ENCODE measurements around the gene GTF2H1.
"Not testable (repeated sequence)": the region's sequence is repeated elsewhere in the genome, so short reads cannot be mapped to it uniquely, and the experiment has no call there.

Gene GTF2H1

DNA sequence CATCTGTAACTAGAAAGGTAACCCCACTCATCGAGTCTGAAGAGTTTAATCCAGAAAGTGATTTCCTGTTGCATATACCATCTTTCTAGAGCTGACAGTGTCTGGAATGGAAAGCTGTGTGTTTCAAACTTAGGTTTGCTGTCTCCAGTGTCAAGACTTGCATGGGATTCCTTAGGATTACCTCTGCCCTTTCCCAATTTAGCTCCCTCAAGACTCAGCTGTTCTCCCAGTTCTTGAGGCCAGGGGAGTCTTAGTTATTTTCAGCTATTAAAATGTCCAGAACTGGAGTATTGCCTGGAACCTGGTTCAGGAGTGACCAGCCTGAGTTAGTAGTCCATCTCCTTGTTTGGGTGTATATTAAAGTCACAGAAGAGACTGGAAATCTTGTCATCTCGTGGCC is 47.0 kb downstream of the GTF2H1 start:
- no peak overlapping the region for H3K27ac ChIP-seq
- DNase-seq (ENCODE audit: low read depth, low spot score) = no peak

DNA sequence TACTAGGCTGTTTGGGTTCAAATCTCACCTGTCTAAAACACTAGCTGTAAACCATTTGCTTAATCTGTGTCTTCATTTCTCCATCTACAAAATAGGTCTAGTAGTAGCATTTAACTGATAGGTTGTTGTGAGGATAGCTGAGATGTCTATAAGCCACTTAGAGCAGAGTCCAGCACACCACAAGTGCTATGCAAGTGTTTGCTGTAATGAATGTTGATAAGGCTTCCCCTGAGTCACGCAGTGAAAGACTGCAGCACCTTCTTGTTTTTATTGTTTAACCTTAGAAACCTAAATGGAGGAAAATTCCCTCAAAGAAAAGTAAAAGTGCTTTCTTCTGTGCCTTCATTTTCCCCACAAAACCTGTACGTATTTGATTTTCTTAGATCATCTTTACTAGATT is 48.9 kb downstream of the GTF2H1 start:
- DNase-seq (ENCODE audit: low read depth, low spot score) = no peak
- H3K27ac ChIP-seq = no peak overlapping the region

DNA sequence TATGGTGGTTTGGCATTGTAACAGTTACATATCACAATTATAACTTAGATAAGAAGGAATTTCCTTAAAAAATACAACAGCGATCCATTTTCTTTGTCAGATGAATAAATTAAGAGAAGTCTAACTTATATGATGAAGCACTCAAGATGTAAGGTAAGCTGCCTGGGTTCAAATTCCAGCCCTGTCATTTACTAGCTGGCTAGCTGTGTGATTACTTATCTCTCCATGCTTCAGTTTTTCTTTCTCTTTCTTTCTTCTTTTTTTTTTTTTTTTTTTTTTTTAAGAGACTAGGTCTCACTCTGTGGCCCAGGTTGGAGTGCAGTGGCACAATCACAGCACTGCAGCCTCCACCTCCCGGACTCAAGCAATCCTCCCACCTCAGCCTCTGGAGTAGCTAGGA is 49.8 kb downstream of the GTF2H1 start:
- no peak overlapping the region for H3K27ac ChIP-seq
- DNase-seq (ENCODE audit: low read depth, low spot score) = no peak

DNA sequence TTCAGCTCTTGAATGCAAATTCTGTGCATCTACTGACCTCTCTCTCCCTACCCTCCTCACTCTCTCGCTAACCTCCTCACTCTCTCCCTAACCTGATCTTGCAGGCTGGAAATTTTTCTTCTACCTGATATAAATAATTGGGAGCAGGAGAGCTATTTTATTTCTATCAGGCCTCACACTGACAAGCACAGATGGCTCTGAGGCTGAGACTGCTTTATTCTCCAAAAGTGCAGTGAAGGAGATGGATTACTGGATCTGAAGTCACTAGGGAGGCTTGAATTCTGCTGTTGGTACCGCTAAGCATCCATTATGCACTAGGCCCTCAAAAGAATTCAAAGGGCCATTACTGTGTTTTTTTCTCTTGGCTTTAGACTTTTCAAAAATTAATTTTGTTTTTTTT is 52.6 kb downstream of the GTF2H1 start:
- H3K27ac ChIP-seq = no peak overlapping the region
- no peak for DNase-seq (ENCODE audit: low read depth, low spot score)

DNA sequence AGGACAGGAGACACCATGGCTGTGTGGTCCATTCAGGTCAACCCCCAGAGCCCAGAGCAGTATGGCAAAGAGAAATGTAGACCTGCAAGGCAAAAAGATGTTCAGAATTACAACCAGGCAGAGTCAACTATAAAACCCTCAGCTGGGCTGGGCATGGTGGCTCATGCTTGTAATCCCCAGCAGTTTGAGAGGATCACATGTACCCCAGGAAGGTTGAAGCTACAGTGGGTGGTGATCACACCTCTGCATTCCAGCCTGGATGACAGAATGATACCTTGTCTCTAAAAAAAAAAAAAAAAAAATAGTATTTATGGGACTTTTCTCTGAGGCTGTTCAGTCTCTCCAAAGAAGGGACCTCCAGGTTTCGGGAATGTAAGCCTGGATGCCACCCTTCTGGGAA is 53.6 kb downstream of the GTF2H1 start:
- no peak for DNase-seq (ENCODE audit: low read depth, low spot score)
- H3K27ac ChIP-seq = no peak overlapping the region

DNA sequence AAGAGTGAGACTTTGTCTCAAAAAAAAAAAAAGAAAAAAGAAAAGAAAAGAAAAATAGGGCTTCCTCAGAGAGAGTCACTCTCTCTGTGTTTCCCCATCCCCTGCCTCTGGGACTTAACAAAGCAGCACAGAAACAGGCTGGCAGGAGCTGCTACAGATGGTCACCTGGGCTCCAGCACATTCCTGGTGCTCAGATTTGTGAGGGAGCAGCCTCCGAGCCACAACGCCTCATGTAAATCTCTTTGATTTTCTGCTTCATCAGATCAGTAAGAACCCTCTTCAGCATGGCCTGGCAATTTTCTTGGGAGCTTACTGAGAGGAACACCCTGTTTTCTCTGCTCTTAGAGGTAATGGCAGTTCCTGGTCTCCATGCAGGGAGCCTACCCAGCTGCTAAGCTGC is 56.8 kb downstream of the GTF2H1 start:
- H3K27ac ChIP-seq = no peak overlapping the region
- DNase-seq (ENCODE audit: low read depth, low spot score) = no peak

DNA sequence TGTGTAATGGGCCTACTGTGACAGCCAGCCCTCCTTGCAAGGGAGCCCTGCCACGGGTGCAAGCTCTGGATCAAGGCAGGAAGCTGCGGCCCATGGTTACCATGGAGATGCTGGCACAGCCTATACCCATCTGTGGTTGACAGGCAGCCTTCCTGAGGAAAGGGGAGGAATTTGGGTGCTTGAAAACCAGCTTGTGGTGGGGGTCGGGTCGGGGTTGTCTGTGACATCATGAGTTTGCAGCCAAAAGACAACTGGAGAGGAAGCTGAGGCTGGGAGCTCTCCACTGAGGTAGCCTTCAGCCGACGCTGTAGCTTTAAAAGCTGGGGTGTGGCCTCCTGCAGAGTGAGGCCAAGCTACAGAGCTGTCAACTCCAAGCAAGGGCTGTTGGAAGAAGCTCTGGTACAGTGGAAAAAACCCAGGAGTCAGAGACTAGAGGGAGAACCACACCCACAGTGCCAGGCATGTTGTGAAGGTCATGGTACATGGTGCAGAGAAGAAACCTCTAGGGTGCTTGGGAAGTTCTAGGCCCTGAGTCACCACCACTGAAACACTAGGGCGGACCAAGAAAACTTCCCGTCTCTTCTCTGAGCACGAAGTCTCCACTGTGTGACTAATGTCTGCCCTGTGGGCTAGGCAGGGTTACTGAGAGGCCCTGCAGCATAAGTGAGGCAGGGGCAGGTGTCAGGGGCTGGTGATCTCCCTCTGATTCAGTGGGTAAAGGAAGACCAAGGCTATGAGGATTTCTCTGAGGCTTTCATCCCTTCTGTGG is 61.2 kb downstream of the GTF2H1 start:
- peak; percentile 98 for DNase-seq (ENCODE audit: low read depth, low spot score)

DNA sequence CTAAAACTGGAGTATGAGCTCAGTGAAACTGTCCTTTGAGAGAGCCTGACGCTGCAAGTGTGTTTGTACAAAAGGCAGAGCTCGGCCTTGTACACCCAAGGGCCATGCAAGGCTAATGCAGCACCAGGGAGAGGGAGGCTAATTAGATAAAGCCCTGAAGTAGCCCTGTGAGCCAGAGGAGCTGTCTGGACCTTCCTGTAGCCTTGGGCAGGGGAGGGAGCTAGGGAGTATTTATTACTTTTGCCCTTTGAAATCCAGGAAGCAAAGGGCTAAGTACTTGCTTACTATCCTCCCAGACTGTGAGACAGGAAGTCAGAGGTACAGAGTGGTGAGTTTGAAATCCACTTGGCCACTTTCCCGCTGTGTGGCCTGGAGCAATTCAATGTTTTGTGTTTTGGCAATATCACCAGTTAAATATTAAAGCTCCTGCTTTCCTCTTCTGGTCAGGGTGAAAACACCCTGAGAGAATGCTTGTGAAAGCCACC is 61.8 kb downstream of the GTF2H1 start:
- peak overlapping the region; percentile 98 for H3K27ac ChIP-seq
- no peak for DNase-seq (ENCODE audit: low read depth, low spot score)

More for the DNA sequence above, 61.2 kb downstream of the GTF2H1 start:
- peak overlapping the region; percentile 98 for H3K27ac ChIP-seq

DNA sequence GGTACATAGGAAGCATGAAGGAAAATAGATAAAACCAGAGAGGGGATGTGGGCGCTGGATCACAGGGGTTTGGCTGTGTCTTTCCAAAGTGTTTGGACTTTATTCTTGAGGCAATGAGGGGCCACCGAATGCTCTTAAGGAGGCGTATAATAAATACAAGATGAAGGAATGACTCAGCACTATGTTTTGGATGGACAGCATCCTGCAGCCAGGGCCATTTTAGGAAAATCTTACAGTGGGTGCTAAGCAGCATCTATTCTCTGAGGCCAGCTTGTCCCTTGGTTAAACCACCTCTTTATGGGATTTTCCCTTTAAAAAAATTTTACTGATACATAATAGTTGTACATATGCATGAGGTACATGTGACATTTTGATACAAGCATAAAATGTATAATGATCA is 67.7 kb downstream of the GTF2H1 start:
- H3K27ac ChIP-seq = no peak overlapping the region
- DNase-seq (ENCODE audit: low read depth, low spot score) = no peak

DNA sequence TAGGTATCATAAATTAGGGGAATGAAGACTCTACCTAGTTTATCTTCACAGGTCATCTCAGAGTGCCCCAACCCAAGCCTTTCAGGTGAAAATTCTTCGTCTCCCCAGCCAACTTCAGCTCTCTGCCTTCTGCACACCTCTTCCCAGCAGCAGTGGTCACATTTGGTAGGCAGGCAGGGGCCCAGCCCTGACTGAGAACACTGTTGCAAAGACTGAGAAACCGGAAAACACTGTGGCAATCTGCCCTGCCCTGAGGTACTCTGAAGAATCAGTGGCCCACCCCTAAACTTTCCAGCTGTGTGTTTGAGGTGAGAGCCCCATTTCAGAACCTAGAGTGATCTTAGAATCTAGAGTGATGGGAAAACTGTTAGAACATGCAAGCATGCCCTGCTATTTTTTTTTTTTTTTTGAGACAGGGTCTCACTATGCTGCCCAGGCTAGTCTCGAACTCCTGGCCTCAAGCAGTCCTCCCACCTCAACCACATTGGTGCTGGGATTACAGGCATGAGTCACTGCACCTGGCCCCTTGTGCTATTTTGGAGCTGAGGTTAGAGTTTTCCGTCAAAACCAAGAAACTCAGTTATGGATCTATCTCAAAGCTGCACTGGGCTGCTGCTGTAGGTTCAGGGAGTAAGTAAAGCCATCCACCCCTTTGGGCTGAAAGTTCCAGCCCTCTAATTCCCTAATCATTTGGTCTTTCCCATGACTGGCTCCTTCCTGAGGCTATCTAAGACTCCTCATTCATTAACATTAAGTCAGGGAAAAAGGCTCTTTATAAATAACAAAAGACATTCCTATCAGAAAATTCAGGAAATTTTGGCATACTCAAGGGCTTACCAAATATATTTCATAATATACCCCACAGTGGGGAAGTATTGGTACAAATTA is 70.3 kb downstream of the GTF2H1 start:
- peak overlapping the region; percentile 90 for H3K27ac ChIP-seq

DNA sequence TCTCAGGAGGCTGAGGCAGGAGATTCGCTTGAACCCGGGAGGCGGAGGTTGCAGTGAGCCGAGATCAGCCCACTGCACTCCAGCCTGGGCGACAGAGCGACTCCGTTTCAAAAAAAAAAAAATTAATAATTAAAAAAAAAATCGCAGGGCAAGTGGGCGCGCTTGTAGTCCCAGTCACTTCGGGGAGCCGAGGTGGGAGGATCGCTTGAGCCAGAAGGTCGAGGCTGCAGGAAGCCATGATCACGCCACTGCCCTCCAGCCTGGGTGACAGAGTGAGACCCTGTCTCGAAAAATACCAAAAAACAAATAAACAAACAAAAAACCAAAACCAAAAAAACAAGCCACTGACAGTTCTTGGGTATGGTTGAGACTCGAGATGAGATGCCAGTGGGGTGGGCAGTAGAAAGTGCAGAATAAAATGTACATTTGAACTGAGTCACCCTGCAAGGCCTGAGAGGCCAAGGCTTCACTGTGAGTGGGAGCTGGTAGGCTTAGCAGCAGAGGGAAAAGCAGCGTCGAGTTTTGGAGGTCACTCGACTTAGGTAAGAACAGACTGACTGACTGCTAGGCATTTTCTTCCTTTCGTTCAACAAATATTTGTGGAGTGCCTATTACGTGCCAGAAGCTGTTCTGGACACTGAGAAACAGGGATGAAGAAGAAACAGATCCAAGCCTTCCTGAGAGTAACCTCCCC is 71.4 kb downstream of the GTF2H1 start:
- DNase-seq (ENCODE audit: low read depth, low spot score) = no peak

More for the DNA sequence above, 70.3 kb downstream of the GTF2H1 start:
- no peak for DNase-seq (ENCODE audit: low read depth, low spot score)

DNA sequence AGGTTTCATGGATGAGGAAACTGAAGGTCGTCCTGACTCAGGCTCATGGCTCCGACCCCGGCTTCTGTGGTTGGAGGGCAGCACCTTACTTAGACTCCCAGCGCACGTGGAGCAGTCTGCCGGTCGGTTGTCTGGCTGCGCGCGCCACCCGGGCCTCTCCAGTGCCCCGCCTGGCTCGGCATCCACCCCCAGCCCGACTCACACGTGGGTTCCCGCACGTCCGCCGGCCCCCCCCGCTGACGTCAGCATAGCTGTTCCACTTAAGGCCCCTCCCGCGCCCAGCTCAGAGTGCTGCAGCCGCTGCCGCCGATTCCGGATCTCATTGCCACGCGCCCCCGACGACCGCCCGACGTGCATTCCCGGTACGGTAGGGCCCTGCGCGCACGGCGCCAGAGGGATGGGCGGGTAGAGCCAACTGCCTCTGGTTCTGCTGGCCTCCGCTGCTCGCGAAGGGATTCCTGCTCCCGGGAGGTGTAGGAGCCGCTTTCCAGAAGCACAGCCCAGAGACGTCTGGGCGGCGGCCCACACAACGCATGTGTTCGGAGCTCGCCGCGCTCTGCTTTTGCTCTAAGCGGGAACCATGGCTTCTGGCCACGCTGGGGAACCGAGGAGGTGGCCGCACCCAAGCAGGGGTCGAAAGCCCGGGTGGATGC is 72.0 kb downstream of the GTF2H1 start, which contains the start of gene LDHA:
Gene LDHA (plus strand): TSS at position 289 of the 653 bp plus-strand sequence. CDS start 2,280 bp downstream, outside the sequence.
- DNase-seq (ENCODE audit: low read depth, low spot score) = peak; percentile 85
- H3K27ac ChIP-seq = peak within 1 kb of the TSS; percentile 90

More for the DNA sequence above, 71.4 kb downstream of the GTF2H1 start:
- H3K27ac ChIP-seq = peak overlapping the region; percentile 90

DNA sequence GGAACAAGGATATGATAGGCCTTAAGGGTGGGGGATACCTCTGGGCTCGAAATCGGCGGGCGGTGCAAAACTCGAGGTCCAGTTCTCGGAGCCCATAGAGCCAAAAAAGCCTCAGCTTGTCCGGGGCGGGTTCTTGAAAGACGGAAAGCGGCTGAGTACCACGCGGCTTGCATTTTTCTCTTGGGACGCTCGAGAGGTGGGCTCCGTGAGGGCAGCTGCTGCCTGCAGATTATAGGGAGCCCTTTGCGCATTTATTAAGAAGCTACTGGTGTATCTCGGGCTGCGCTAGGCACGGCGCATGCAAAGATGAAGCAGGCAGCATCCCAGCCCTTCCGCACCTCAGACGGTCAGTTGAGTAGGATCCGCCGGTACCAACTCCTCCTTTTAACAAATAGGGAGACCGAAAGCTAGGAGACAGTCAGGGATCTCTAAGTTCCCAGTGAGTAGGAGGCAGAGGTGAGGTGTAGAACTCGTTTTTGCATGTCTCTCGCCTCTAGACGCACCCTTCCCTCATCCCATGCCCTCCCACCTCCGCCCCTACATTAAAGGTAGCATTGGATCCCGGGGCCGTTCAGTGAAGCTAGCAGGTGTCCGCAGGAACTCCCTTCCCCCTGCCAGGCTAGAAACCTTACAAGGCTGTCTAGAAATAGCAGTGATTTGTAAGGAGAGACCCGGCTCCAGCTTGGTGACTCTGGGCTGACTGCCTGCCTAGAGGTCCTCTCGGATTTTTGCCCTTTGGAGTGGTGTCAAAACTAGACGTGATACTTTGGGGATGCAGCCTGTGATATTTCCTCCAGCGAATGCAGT is 72.8 kb downstream of the GTF2H1 start:
- DNase-seq (ENCODE audit: low read depth, low spot score) = no peak

DNA sequence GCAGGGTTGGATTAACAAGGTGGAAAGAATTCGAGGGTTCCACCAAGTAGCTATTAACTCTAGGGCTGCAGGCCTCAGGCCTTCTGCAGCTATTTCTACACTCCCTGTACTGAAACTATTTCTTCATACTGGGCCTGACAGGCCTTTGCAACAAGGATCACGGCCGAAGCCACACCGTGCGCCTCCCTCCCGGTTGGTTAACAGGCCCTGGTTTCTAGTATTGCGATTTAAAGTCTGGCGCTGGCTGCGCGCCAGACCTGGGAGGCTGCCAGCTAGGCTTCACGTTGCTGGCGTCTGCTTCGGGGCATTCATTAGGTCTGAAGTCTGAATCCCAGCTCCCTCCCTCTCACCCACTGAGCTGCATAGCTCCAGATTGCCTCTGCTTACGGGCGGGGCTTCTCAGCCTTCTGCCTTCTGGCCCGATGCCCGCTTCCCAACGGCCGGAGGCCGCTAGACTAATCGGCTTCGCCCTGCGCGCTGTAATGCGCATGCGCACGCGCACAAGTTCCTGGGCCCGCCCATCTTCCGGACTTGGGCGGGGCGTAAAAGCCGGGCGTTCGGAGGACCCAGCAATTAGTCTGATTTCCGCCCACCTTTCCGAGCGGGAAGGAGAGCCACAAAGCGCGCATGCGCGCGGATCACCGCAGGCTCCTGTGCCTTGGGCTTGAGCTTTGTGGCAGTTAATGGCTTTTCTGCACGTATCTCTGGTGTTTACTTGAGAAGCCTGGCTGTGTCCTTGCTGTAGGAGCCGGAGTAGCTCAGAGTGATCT is 73.6 kb downstream of the GTF2H1 start:
- H3K27ac ChIP-seq = peak overlapping the region; percentile 90

More for the DNA sequence above, 72.8 kb downstream of the GTF2H1 start:
- H3K27ac ChIP-seq = peak overlapping the region; percentile 90

DNA sequence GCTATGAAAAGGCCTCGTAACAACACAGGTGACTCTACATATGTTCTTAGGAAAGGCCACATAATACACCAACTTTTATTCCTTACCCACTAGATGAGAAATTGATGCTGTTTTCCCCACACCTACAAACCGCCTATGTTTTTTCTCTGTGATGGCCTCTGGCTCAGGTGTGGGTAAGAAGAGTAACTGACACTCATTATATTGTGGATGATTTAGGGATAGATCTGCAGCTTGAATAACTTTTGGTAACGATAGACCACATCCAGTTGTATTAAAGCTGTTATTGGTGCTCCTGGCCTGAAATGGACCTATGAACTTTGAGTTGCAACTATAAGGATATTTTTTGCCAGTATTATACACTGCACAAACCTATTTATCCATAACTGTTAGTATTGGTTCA is 75.6 kb downstream of the GTF2H1 start:
- no peak for DNase-seq (ENCODE audit: low read depth, low spot score)
- H3K27ac ChIP-seq = no peak overlapping the region

More for the DNA sequence above, 73.6 kb downstream of the GTF2H1 start:
- peak; percentile 88 for DNase-seq (ENCODE audit: low read depth, low spot score)

DNA sequence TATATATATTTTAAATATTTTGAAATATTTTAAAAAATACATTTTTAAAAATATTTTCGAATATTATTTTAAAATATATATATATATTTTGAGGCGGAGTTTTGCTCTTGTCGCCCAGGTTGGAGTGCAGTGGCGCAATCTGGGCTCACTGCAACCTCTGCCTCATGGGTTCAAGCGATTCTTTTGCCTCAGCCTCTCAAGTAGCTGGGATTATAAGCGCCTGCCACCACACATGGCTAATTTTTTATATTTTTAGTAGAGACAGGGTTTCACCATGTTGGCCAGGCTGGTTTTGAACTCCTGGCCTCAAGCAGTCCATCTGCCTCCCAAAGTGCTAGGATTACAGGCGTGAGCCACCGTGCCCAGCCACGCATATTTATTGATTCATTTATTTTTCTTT is 78.7 kb downstream of the GTF2H1 start:
- not testable (repeated sequence) for DNase-seq (ENCODE audit: low read depth, low spot score)
- peak overlapping the region; percentile 14 for H3K27ac ChIP-seq

DNA sequence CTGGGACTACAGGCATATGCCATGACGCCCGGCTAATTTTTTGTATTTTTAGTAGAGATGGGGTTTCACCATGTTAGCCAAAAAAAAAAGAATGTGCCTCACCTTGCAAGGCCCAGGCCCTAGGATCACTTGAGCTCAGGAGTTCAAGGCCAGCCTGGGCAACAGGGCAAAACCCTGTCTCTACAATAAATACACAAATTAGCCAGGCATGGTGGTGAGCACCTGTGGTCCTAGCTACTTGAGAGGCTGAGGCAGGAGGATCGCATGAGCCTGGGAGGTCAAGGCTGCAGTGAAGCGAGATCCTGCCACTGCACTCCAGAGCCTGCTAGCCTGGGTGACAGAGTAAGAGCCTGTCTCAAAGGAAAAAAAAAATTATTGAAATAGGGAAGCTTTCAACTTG is 81.7 kb downstream of the GTF2H1 start:
- H3K27ac ChIP-seq = peak overlapping the region; percentile 75
- DNase-seq (ENCODE audit: low read depth, low spot score) = no peak

DNA sequence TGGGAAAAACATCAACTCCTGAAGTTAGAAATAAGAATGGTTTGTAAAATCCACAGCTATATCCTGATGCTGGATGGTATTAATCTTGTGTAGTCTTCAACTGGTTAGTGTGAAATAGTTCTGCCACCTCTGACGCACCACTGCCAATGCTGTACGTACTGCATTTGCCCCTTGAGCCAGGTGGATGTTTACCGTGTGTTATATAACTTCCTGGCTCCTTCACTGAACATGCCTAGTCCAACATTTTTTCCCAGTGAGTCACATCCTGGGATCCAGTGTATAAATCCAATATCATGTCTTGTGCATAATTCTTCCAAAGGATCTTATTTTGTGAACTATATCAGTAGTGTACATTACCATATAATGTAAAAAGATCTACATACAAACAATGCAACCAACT is 85.0 kb downstream of the GTF2H1 start:
- H3K27ac ChIP-seq = peak overlapping the region; percentile 75
- not testable (repeated sequence) for DNase-seq (ENCODE audit: low read depth, low spot score)

Measured in epithelial cell of prostate (primary cell).